Measurements from ENCODE around the gene PLA2G4E. TPM values are rescaled to one million over a fixed set of nuclear protein-coding genes. Genes with fewer than 3 reads are reported as not detected.

The PLA2G4E gene, protein sequence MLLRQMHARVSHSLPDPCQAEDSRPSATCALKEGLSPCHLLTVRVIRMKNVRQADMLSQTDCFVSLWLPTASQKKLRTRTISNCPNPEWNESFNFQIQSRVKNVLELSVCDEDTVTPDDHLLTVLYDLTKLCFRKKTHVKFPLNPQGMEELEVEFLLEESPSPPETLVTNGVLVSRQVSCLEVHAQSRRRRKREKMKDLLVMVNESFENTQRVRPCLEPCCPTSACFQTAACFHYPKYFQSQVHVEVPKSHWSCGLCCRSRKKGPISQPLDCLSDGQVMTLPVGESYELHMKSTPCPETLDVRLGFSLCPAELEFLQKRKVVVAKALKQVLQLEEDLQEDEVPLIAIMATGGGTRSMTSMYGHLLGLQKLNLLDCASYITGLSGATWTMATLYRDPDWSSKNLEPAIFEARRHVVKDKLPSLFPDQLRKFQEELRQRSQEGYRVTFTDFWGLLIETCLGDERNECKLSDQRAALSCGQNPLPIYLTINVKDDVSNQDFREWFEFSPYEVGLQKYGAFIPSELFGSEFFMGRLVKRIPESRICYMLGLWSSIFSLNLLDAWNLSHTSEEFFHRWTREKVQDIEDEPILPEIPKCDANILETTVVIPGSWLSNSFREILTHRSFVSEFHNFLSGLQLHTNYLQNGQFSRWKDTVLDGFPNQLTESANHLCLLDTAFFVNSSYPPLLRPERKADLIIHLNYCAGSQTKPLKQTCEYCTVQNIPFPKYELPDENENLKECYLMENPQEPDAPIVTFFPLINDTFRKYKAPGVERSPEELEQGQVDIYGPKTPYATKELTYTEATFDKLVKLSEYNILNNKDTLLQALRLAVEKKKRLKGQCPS
- total RNA-seq (0.05 TPM), polyA plus RNA-seq (0.62 TPM)
- long read RNA-seq, donor 1, result 0 reads
- long read RNA-seq, donor 2, result 0 reads
- long read RNA-seq, donor 3, result 0 reads
- long read RNA-seq, donor 4, result 0 reads
- long read RNA-seq, donor 5, result 0 reads
- long read RNA-seq, donor 6, result 0 reads
- long read RNA-seq, donor 7, result 0 reads
- long read RNA-seq, donor 8, result 0 reads
- long read RNA-seq, donor 9, result 0 reads
- long read RNA-seq, donor 10, result 0 reads

DNA sequence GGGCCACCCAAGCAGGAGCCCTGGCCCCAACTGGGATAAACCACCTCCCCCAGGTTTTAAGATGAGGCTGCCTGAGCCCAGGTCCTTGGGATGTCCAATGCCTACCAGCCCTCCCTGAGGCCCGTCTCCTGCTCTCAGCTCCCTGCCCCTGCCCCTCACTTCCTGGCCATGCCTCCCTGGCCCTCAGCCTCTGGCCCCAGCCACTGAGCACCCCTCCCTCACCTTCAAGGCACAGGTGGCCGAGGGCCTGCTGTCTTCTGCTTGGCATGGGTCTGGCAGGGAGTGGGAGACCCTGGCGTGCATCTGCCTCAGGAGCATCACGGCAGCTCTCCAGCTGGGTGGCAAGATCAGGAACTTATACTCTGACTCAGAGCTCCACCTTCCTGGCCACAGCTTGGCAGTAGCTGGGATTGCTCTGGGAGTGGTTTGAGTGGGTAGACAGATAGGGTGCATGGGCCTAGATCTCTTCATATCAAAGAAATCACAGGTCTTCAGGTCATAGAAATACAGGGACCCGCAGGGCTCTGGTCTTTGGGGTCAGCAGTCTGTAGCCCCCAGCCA lies at the start of gene PLA2G4E:
Gene PLA2G4E, minus strand, starts transcription at position 330 of the 561 bp plus-strand sequence. Its CDS starts 12 bp downstream, at position 318.
- Histone ChIP-seq H3K4me3 (ENCODE audit: low read length in 2 of 2) (no peak within 1 kb of the TSS), H3K27ac (ENCODE audit: low read depth in 1 of 2, low read length in 1 of 2) (no peak within 1 kb of the TSS), H3K4me1 (ENCODE audit: control insufficient read depth in 2 of 2, insufficient read depth in 2 of 2, low read length in 2 of 2) (no peaks in the 10 kb centered on the region), H3K36me3 (ENCODE audit: control insufficient read depth in 2 of 2, insufficient read depth in 2 of 2, low read length in 1 of 2) (no peaks in the 10 kb centered on the region), H3K27me3 (ENCODE audit: control insufficient read depth in 2 of 2, insufficient read depth in 1 of 2, low read length in 1 of 2) (no peaks in the 10 kb centered on the region), H3K9me3 (ENCODE audit: control insufficient read depth in 2 of 2, insufficient read depth in 1 of 2, low read length in 1 of 2) (peaks cover 1 to 7% of the 10 kb centered on the region in 2 donors)
- no peak for DNase-seq (ENCODE audit: low read depth in 6 of 9, low spot score in 9 of 9)
- WGBS, result 93% methylated on average over 5 of the region's 5 CpGs

DNA sequence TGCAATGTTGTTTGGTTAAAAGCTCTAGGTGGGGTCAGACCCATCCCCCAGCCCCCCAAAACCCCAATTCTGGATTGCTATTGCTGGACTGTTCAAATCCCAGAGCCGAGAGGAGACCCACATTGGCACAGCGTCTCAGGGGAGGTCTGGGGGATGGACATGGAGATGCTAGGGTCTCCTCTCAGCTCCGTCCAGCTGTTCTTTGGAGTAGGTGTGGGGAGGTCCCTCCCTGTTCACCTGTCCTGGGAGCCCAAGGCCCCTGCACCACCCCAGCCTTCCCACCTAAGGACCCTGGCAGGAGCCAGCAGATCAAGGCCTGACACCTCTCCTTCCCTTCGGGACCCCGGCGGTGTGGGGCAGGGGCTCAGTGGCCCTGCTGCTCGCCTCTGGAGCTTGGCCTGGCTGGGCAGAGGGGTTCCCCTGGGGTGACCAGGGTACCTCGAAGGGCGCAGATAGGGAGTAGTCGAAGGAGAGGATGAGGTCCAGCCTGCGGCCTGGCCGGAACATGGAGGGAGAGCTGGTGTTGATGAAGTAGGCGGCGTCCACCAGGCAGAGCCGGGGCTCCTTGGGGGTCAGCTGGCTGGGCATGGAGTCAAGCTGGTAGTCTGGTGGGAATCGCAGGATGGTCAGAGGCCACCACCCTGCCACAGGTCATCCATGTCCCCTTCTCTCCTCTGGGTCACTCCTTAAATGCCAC lies 49.6 kb upstream of the PLA2G4E start:
- Histone ChIP-seq H3K9me3 (ENCODE audit: control insufficient read depth in 2 of 2, insufficient read depth in 1 of 2, low read length in 1 of 2) (peaks cover 0 to 3% of the 10 kb centered on the region in 2 donors), H3K27ac (ENCODE audit: low read depth in 1 of 2, low read length in 1 of 2) (no peak overlapping the region), H3K4me1 (ENCODE audit: control insufficient read depth in 2 of 2, insufficient read depth in 2 of 2, low read length in 2 of 2) (peaks cover 0 to 10% of the 10 kb centered on the region in 2 donors), H3K27me3 (ENCODE audit: control insufficient read depth in 2 of 2, insufficient read depth in 1 of 2, low read length in 1 of 2) (no peaks in the 10 kb centered on the region), H3K4me3 (ENCODE audit: low read length in 2 of 2) (no peak overlapping the region), H3K36me3 (ENCODE audit: control insufficient read depth in 2 of 2, insufficient read depth in 2 of 2, low read length in 1 of 2) (no peaks in the 10 kb centered on the region)
- WGBS, result 91% methylated on average over 16 of the region's 16 CpGs
- DNase-seq (ENCODE audit: low read depth in 6 of 9, low spot score in 9 of 9), result no peak

DNA sequence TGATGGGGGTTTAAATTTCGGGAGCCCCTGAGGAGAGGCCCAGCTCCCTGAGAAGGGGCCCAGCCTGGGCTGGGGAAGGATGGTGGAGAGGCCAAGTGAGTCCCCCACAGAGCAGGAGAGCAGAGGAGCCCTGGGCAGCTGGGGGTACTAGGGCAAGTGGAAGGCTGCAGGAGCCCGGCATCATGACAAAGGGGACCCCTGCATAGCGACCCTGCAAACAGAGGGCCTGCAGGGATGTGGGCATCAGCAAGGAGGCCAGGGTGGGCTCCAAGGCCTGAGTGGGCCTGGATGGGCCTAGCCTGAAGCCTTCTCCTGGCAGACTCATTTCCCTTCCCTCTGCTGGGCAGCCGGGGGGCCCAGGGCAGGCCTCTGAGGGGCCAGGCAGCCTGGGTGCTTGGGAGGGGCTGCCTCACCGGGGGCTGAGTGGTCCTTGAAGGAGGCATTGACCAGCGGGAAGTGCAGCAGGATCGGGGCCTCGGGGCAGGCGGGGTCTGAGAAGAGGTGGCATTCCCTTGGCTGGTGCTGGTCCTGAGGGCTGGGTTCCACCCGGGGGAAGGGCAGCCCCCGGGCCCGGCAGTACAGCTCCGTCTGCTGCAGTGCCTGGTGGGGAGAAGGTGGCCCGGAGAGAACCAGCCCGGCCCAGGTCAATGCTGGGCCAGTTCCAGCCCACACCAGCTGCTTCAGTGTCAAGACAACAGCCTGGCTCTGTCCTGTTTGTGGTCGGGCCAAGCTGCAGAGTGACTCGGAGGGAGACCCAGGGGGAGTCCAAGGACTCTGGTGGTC lies 48.8 kb upstream of the PLA2G4E start:
- H3K9me3 ChIP-seq (ENCODE audit: control insufficient read depth in 2 of 2, insufficient read depth in 1 of 2, low read length in 1 of 2), result peaks cover 0 to 3% of the 10 kb centered on the region in 2 donors
- peaks cover 2 to 17% of the 10 kb centered on the region in 2 donors for H3K4me1 ChIP-seq (ENCODE audit: control insufficient read depth in 2 of 2, insufficient read depth in 2 of 2, low read length in 2 of 2)
- no peak for DNase-seq (ENCODE audit: low read depth in 6 of 9, low spot score in 9 of 9)
- no peaks in the 10 kb centered on the region for H3K27me3 ChIP-seq (ENCODE audit: control insufficient read depth in 2 of 2, insufficient read depth in 1 of 2, low read length in 1 of 2)
- no peaks in the 10 kb centered on the region for H3K36me3 ChIP-seq (ENCODE audit: control insufficient read depth in 2 of 2, insufficient read depth in 2 of 2, low read length in 1 of 2)
- no peak overlapping the region for H3K27ac ChIP-seq (ENCODE audit: low read depth in 1 of 2, low read length in 1 of 2)
- no peak overlapping the region for H3K4me3 ChIP-seq (ENCODE audit: low read length in 2 of 2)
- WGBS, result 94% methylated on average over 17 of the region's 17 CpGs

DNA sequence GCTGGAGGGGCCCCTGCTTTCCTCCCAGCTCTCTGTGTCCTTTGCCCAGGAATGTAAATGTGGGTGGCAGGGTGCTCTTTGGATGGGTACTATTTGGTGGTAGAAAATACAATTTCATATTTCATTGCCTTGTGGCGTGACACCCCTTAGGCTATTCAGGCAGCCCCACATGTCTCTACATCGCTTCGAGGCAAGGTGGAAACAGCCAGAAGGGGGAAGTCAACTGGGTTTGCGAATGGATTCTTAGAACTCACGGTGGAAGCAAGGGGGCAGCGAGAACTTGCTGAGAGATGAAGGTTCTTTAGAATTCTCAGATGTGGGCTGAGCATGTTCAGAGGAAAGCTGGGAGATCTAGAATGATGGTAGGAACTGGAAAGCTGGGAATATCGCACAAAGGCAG lies 48.2 kb upstream of the PLA2G4E start:
- WGBS, result 84% methylated on average over 7 of the region's 7 CpGs

DNA sequence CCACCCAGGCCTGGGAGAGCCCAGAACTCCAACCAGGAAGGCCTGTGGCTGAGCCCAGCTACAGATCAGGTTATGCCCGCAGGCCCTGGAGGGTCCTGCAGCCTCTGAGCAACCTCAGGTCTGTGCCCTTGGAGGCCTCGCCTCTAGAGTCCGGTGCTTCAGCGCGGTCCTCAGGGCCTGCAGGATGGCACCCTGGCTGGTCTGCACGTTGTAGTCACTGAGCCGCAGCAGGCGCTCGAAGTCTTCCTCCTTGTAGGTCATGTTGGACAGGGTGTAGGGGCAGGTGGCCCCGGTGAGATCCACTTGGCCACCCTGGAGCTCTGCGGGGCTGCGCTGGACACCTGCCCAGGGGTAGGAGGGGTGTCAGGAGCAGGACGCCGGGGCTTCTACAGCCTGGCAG lies 47.8 kb upstream of the PLA2G4E start:
- Histone ChIP-seq H3K9me3 (ENCODE audit: control insufficient read depth in 2 of 2, insufficient read depth in 1 of 2, low read length in 1 of 2) (peaks cover 0 to 3% of the 10 kb centered on the region in 2 donors), H3K4me3 (ENCODE audit: low read length in 2 of 2) (no peak overlapping the region), H3K27ac (ENCODE audit: low read depth in 1 of 2, low read length in 1 of 2) (no peak overlapping the region), H3K27me3 (ENCODE audit: control insufficient read depth in 2 of 2, insufficient read depth in 1 of 2, low read length in 1 of 2) (no peaks in the 10 kb centered on the region), H3K36me3 (ENCODE audit: control insufficient read depth in 2 of 2, insufficient read depth in 2 of 2, low read length in 1 of 2) (no peaks in the 10 kb centered on the region), H3K4me1 (ENCODE audit: control insufficient read depth in 2 of 2, insufficient read depth in 2 of 2, low read length in 2 of 2) (peaks cover 2 to 21% of the 10 kb centered on the region in 2 donors)
- WGBS, result 97% methylated on average over 14 of the region's 14 CpGs
- DNase-seq (ENCODE audit: low read depth in 6 of 9, low spot score in 9 of 9), result no peak

More for the DNA sequence above, 48.2 kb upstream of the PLA2G4E start:
- H3K4me1 ChIP-seq (ENCODE audit: control insufficient read depth in 2 of 2, insufficient read depth in 2 of 2, low read length in 2 of 2), result peaks cover 2 to 21% of the 10 kb centered on the region in 2 donors
- H3K27me3 ChIP-seq (ENCODE audit: control insufficient read depth in 2 of 2, insufficient read depth in 1 of 2, low read length in 1 of 2), result no peaks in the 10 kb centered on the region
- no peak overlapping the region for H3K4me3 ChIP-seq (ENCODE audit: low read length in 2 of 2)
- no peak for DNase-seq (ENCODE audit: low read depth in 6 of 9, low spot score in 9 of 9)
- H3K27ac ChIP-seq (ENCODE audit: low read depth in 1 of 2, low read length in 1 of 2), result no peak overlapping the region
- peaks cover 0 to 3% of the 10 kb centered on the region in 2 donors for H3K9me3 ChIP-seq (ENCODE audit: control insufficient read depth in 2 of 2, insufficient read depth in 1 of 2, low read length in 1 of 2)
- no peaks in the 10 kb centered on the region for H3K36me3 ChIP-seq (ENCODE audit: control insufficient read depth in 2 of 2, insufficient read depth in 2 of 2, low read length in 1 of 2)

DNA sequence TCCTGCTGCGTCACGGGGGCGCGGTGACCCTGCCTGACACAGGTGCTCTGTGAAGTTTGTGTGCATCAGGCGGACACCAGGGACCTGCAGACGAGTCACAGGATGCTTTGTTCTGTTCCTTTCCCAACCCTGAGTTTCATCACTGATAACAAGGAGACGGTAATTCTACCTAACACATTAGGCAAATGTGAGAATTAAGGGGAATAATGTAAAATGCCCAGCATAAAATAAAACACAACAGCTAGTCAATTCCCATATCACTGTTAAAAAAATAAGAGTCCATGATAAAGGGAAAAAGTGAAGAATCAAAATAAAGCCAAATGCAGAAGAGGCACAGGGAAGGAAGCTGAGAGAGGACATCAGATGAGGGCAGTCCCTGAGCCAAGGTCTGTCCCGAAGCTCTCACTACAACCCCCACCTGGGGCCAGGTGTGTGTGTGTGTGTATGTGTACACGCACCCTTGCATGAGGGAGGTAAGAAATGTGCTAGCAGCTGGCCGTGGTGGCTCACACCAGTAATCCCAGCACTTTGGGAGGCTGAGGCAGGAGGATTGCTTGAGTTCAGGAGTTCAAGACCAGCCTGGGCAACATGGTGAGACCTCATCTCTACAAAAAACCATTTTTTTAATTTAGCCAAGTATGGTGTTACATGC lies 46.0 kb upstream of the PLA2G4E start:
- Histone ChIP-seq H3K27ac (ENCODE audit: low read depth in 1 of 2, low read length in 1 of 2) (no peak overlapping the region), H3K9me3 (ENCODE audit: control insufficient read depth in 2 of 2, insufficient read depth in 1 of 2, low read length in 1 of 2) (peaks cover 0 to 3% of the 10 kb centered on the region in 2 donors), H3K27me3 (ENCODE audit: control insufficient read depth in 2 of 2, insufficient read depth in 1 of 2, low read length in 1 of 2) (no peaks in the 10 kb centered on the region), H3K4me1 (ENCODE audit: control insufficient read depth in 2 of 2, insufficient read depth in 2 of 2, low read length in 2 of 2) (peaks cover 2 to 21% of the 10 kb centered on the region in 2 donors), H3K36me3 (ENCODE audit: control insufficient read depth in 2 of 2, insufficient read depth in 2 of 2, low read length in 1 of 2) (no peaks in the 10 kb centered on the region), H3K4me3 (ENCODE audit: low read length in 2 of 2) (no peak overlapping the region)
- WGBS, result 51% methylated on average over 10 of the region's 10 CpGs
- no peak for DNase-seq (ENCODE audit: low read depth in 6 of 9, low spot score in 9 of 9)

DNA sequence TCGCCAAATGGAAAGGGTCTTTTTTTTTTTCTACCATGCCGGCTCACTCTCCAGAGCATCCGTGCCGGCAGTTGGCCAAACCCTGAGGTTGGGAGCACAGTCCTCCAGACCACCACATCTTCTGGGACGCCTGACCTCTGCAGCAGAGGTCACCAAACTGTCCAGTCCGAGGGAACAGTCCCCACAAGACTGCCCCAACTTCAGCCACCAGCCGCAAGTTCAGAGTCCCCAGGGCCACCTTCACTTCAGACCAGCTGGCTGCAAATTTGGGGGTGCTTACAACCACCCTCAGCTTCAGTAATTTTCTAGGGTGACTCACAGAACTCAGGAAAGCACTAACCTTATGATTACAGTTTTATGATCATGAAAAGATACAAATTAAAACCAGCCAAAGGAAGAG lies 44.6 kb upstream of the PLA2G4E start:
- DNase-seq (ENCODE audit: low read depth in 6 of 9, low spot score in 9 of 9), result no peak
- 59% methylated on average over 7 of the region's 7 CpGs for WGBS
- Histone ChIP-seq H3K4me3 (ENCODE audit: low read length in 2 of 2) (no peak overlapping the region), H3K27ac (ENCODE audit: low read depth in 1 of 2, low read length in 1 of 2) (no peak overlapping the region), H3K9me3 (ENCODE audit: control insufficient read depth in 2 of 2, insufficient read depth in 1 of 2, low read length in 1 of 2) (peaks cover 0 to 3% of the 10 kb centered on the region in 2 donors), H3K27me3 (ENCODE audit: control insufficient read depth in 2 of 2, insufficient read depth in 1 of 2, low read length in 1 of 2) (no peaks in the 10 kb centered on the region), H3K4me1 (ENCODE audit: control insufficient read depth in 2 of 2, insufficient read depth in 2 of 2, low read length in 2 of 2) (peaks cover 2 to 17% of the 10 kb centered on the region in 2 donors), H3K36me3 (ENCODE audit: control insufficient read depth in 2 of 2, insufficient read depth in 2 of 2, low read length in 1 of 2) (no peaks in the 10 kb centered on the region)

All from thymus (tissue), 14 donors.